Measurements from ENCODE around the gene SLC30A1. TPM values are rescaled to one million over a fixed set of nuclear protein-coding genes. Genes with fewer than 3 reads are reported as not detected.

SLC30A1 gene
- total RNA-seq, 1 experiment from 2014 or later: 9.7 TPM

DNA sequence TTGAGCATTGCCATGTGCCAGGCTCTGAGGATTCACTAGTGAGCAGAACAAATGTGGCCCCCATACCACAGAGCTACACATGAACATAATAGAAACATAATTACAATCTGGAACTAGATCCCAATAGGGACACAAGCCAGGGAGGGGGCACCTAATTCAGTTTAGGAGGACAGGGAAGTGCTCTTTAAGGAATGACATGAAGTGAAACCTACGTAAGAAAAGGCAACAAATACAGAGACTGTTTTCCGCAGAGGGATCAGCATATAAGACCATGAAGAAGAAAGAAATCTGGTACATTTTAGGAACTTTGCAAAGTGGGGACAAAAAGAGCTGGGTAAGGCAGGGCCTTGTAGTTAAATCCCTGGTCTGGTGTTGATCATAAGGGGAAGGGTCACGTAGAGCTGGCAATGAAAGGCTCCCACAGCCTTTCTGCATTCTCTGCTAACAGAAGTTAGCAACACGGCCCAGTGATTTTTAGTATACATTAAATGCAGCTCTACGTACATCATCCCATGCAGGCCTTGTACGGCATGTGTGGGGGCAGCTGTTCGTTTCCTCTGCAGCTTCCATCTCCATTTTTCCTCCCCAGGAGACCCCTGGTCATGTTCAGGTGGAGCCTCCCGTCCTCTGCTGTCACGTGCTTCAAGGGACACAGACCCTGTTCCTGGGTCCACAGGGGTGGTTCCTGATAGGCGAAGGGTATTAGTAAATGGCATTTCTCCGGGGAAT lies 26.8 kb upstream of the SLC30A1 start:
- POLR2A ChIA-PET: no interaction called here

GRCh38 chr1:211605034-211605433 lies 26.1 kb upstream of the SLC30A1 start:
- no peaks in the 10 kb centered on the region for H3K36me3 ChIP-seq (ENCODE audit: control insufficient read depth in 1 of 2, insufficient read depth in 2 of 2, low read length in 2 of 2)
- peaks cover 0 to 8% of the 10 kb centered on the region in 2 experiments; a peak in 1 of 4 replicates for H3K4me1 ChIP-seq (ENCODE audit: control insufficient read depth in 1 of 2, insufficient read depth in 2 of 2, low read length in 2 of 2)
- no peak for DNase-seq (ENCODE audit: low read depth, low spot score)
- H3K4me3 ChIP-seq (replicated peaks in 1 of 2; ENCODE audit: low read depth in 1 of 2, low read length in 2 of 2): no peak overlapping the region
- BruUV-seq (replicated peaks): no TSS peak
- ATAC-seq: no peak
- no peaks in the 10 kb centered on the region for H3K9me3 ChIP-seq (ENCODE audit: control insufficient read depth in 1 of 2, insufficient read depth in 1 of 2, low read depth in 1 of 2, low read length in 2 of 2)
- CTCF ChIA-PET: no interaction called here
- intact Hi-C loops (cut with micrococcal nuclease): no loop called here
- RAD21 ChIA-PET (ENCODE audit: low non-redundant PET in 1 of 2, low total read pairs in 2 of 2, uncharacterized antibody in 2 of 2, unreplicated experiment in 2 of 2): no interaction called here
- H2AFZ ChIP-seq (ENCODE audit: low read depth, low read length, poor library complexity, severe bottlenecking): no peak overlapping the region
- no peak overlapping the region for H3K4me2 ChIP-seq (ENCODE audit: low read length)
- no peaks in the 10 kb centered on the region for H4K20me1 ChIP-seq (ENCODE audit: insufficient read depth)
- POLR2A ChIA-PET: no interaction called here
- TF ChIP-seq ELF1 (IDR thresholded peaks at IDR 0.05; ENCODE audit: borderline replicate concordance, low read depth) (no peak), CBX3 (IDR thresholded peaks at IDR 0.05; ENCODE audit: low read depth) (no peak), EZH2phosphoT487 (IDR thresholded peaks at IDR 0.05; ENCODE audit: borderline replicate concordance) (no peak), ZFX (IDR thresholded peaks at IDR 0.05) (no peak), ZNF274 (IDR thresholded peaks at IDR 0.05; ENCODE audit: low read depth, low read length) (no peak), CEBPB (IDR thresholded peaks at IDR 0.05; ENCODE audit: low read depth) (no peak), TCF7L2 (IDR thresholded peaks at IDR 0.05; ENCODE audit: borderline replicate concordance, extremely low read depth, insufficient read depth, insufficient read length) (no peak), RAD21 (IDR thresholded peaks at IDR 0.05; ENCODE audit: low read depth) (no peak), SIN3A (IDR thresholded peaks at IDR 0.05; ENCODE audit: low read depth) (no peak), POLR2A (IDR thresholded peaks at IDR 0.05; ENCODE audit: borderline replicate concordance, extremely low read depth, insufficient read depth, insufficient read length) (no peak), ZBTB33 (IDR thresholded peaks at IDR 0.05; ENCODE audit: extremely low read depth, insufficient replicate concordance, low read length) (no peak)
- TF ChIP-seq, protein P1, sequence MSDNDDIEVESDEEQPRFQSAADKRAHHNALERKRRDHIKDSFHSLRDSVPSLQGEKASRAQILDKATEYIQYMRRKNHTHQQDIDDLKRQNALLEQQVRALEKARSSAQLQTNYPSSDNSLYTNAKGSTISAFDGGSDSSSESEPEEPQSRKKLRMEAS (IDR thresholded peaks at IDR 0.05): no peak
- TF ChIP-seq, protein P2, sequence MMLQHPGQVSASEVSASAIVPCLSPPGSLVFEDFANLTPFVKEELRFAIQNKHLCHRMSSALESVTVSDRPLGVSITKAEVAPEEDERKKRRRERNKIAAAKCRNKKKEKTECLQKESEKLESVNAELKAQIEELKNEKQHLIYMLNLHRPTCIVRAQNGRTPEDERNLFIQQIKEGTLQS (IDR thresholded peaks at IDR 0.05): no peak
- no peak overlapping the region for H3K9ac ChIP-seq (ENCODE audit: low read length)
- H3K27ac ChIP-seq (ENCODE audit: low read depth, low read length): no peak overlapping the region
- H3K79me2 ChIP-seq (ENCODE audit: insufficient read depth, low read length): no peaks in the 10 kb centered on the region
- H3K9me2 ChIP-seq (ENCODE audit: insufficient read depth): no peaks in the 10 kb centered on the region
- no peaks in the 10 kb centered on the region for H3K27me3 ChIP-seq (ENCODE audit: insufficient read depth, low read length)

More for the DNA sequence above, 26.8 kb upstream of the SLC30A1 start:
- no peaks in the 10 kb centered on the region for H3K79me2 ChIP-seq (ENCODE audit: insufficient read depth, low read length)
- H2AFZ ChIP-seq (ENCODE audit: low read depth, low read length, poor library complexity, severe bottlenecking): no peak overlapping the region
- H3K4me3 ChIP-seq (replicated peaks in 1 of 2; ENCODE audit: low read depth in 1 of 2, low read length in 2 of 2): no peak overlapping the region
- no peaks in the 10 kb centered on the region for H3K9me3 ChIP-seq (ENCODE audit: control insufficient read depth in 1 of 2, insufficient read depth in 1 of 2, low read depth in 1 of 2, low read length in 2 of 2)
- RAD21 ChIA-PET (ENCODE audit: low non-redundant PET in 1 of 2, low total read pairs in 2 of 2, uncharacterized antibody in 2 of 2, unreplicated experiment in 2 of 2): no interaction called here
- intact Hi-C loops (cut with micrococcal nuclease): no loop called here
- no TSS peak for BruUV-seq (replicated peaks)
- DNase-seq (ENCODE audit: low read depth, low spot score) (no peak), ATAC-seq (no peak)
- H3K9me2 ChIP-seq (ENCODE audit: insufficient read depth): no peaks in the 10 kb centered on the region
- H3K36me3 ChIP-seq (ENCODE audit: control insufficient read depth in 1 of 2, insufficient read depth in 2 of 2, low read length in 2 of 2): no peaks in the 10 kb centered on the region
- H3K27me3 ChIP-seq (ENCODE audit: insufficient read depth, low read length): no peaks in the 10 kb centered on the region
- CTCF ChIA-PET: no interaction called here
- no peak overlapping the region for H3K9ac ChIP-seq (ENCODE audit: low read length)
- H3K4me2 ChIP-seq (ENCODE audit: low read length): no peak overlapping the region
- peaks cover 0 to 8% of the 10 kb centered on the region in 2 experiments; a peak in 1 of 4 replicates for H3K4me1 ChIP-seq (ENCODE audit: control insufficient read depth in 1 of 2, insufficient read depth in 2 of 2, low read length in 2 of 2)
- H4K20me1 ChIP-seq (ENCODE audit: insufficient read depth): no peaks in the 10 kb centered on the region
- no peak overlapping the region for H3K27ac ChIP-seq (ENCODE audit: low read depth, low read length)
- TF ChIP-seq FOSL1 (IDR thresholded peaks at IDR 0.05; ENCODE audit: low read depth) (no peak), ZFX (IDR thresholded peaks at IDR 0.05) (no peak), ELF1 (IDR thresholded peaks at IDR 0.05; ENCODE audit: borderline replicate concordance, low read depth) (no peak), RAD21 (IDR thresholded peaks at IDR 0.05; ENCODE audit: low read depth) (no peak), SRF (IDR thresholded peaks at IDR 0.05; ENCODE audit: low read depth) (no peak), JUND (IDR thresholded peaks at IDR 0.05) (no peak), EZH2phosphoT487 (IDR thresholded peaks at IDR 0.05; ENCODE audit: borderline replicate concordance) (no peak), SIN3A (IDR thresholded peaks at IDR 0.05; ENCODE audit: low read depth) (no peak)

Data from HCT116 (cell line).